ENCODE data around the gene CCDC117. TPM values are rescaled to one million over a fixed set of nuclear protein-coding genes. Genes with fewer than 3 reads are reported as not detected.
"Not testable (repeated sequence)": the region's sequence is repeated elsewhere in the genome, so short reads cannot be mapped to it uniquely, and the experiment has no call there.

The CCDC117 gene
- total RNA-seq, 2 donors from 2014 or later, result 40.9 TPM

GRCh38 chr22:28750471-28750881, 22.0 kb upstream of the CCDC117 start:
- H3K27ac Mint-ChIP-seq, result no peak overlapping the region
- H3K4me1 Mint-ChIP-seq, result no peaks in the 10 kb centered on the region
- no peaks in the 10 kb centered on the region for H3K9me3 Mint-ChIP-seq
- WGBS, 2 experiments (ENCODE audit: insufficient coverage in 1 of 2, insufficient read length in 1 of 2), result 99 to 100% methylated on average over 5 to 6 of the region's 6 CpGs
- no peaks in the 10 kb centered on the region for H3K27me3 Mint-ChIP-seq (ENCODE audit: insufficient read depth)
- no peaks in the 10 kb centered on the region for H3K4me1 ChIP-seq (ENCODE audit: control insufficient read depth, insufficient read depth, low read length)
- H3K9ac ChIP-seq (ENCODE audit: extremely low read depth, low read length, poor library complexity, severe bottlenecking), result no peak overlapping the region
- no peaks in the 10 kb centered on the region for H3K27me3 ChIP-seq (ENCODE audit: control insufficient read depth, insufficient read depth, low read length, poor library complexity, severe bottlenecking)
- TF ChIP-seq, protein P1, sequence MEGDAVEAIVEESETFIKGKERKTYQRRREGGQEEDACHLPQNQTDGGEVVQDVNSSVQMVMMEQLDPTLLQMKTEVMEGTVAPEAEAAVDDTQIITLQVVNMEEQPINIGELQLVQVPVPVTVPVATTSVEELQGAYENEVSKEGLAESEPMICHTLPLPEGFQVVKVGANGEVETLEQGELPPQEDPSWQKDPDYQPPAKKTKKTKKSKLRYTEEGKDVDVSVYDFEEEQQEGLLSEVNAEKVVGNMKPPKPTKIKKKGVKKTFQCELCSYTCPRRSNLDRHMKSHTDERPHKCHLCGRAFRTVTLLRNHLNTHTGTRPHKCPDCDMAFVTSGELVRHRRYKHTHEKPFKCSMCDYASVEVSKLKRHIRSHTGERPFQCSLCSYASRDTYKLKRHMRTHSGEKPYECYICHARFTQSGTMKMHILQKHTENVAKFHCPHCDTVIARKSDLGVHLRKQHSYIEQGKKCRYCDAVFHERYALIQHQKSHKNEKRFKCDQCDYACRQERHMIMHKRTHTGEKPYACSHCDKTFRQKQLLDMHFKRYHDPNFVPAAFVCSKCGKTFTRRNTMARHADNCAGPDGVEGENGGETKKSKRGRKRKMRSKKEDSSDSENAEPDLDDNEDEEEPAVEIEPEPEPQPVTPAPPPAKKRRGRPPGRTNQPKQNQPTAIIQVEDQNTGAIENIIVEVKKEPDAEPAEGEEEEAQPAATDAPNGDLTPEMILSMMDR (conservative IDR thresholded peaks at IDR 0.05), result no peak
- no peak overlapping the region for H3K27ac ChIP-seq (ENCODE audit: low read depth, low read length)
- H3K9me3 ChIP-seq (ENCODE audit: control insufficient read depth, low read length), result no peaks in the 10 kb centered on the region
- DNase-seq, result no peak
- peaks cover 52% of the 10 kb centered on the region for H3K36me3 ChIP-seq (ENCODE audit: control insufficient read depth, insufficient read depth, low read length)
- peaks cover 72% of the 10 kb centered on the region for H3K36me3 Mint-ChIP-seq (ENCODE audit: low read depth)
- H3K4me3 ChIP-seq (ENCODE audit: low read length), result no peak overlapping the region
- H3K4me3 Mint-ChIP-seq, result no peak overlapping the region

GRCh38 chr22:28754512-28754911, 18.0 kb upstream of the CCDC117 start:
- not testable (repeated sequence) for H3K9me3 ChIP-seq (ENCODE audit: control insufficient read depth, low read length)
- WGBS, 2 experiments (ENCODE audit: insufficient coverage in 1 of 2, insufficient read length in 1 of 2), result 90 to 96% methylated on average over 2 to 3 of the region's 3 CpGs

GRCh38 chr22:28759861-28760560, 12.5 kb upstream of the CCDC117 start:
- DNase-seq, result peak; percentile 68
- H3K27ac ChIP-seq (ENCODE audit: low read depth, low read length), result peak overlapping the region; percentile 52
- no peaks in the 10 kb centered on the region for H3K36me3 ChIP-seq (ENCODE audit: control insufficient read depth, insufficient read depth, low read length)
- no peak overlapping the region for H3K4me3 ChIP-seq (ENCODE audit: low read length)
- Mint-ChIP-seq H3K27me3 (ENCODE audit: insufficient read depth) (no peaks in the 10 kb centered on the region), H3K4me3 (peak overlapping the region; percentile 34), H3K36me3 (ENCODE audit: low read depth) (peaks cover 9% of the 10 kb centered on the region), H3K4me1 (peaks cover 11% of the 10 kb centered on the region), H3K9me3 (peaks cover 13% of the 10 kb centered on the region), H3K27ac (peak overlapping the region; percentile 83)
- H3K4me1 ChIP-seq (ENCODE audit: control insufficient read depth, insufficient read depth, low read length), result peaks cover 4% of the 10 kb centered on the region
- no peaks in the 10 kb centered on the region for H3K27me3 ChIP-seq (ENCODE audit: control insufficient read depth, insufficient read depth, low read length, poor library complexity, severe bottlenecking)
- H3K9ac ChIP-seq (ENCODE audit: extremely low read depth, low read length, poor library complexity, severe bottlenecking), result peak overlapping the region; percentile 20
- peaks cover 9% of the 10 kb centered on the region for H3K9me3 ChIP-seq (ENCODE audit: control insufficient read depth, low read length)
- TF ChIP-seq, protein P1 (conservative IDR thresholded peaks at IDR 0.05), result no peak
- 50% methylated on average over 3 of the region's 3 CpGs; no CpG with 5 or more reads in 1 of the 2 experiments for WGBS, 2 experiments (ENCODE audit: insufficient coverage in 1 of 2, insufficient read length in 1 of 2)

More at GRCh38 chr22:28754512-28754911, 18.0 kb upstream of the CCDC117 start:
- not testable (repeated sequence) for H3K27ac ChIP-seq (ENCODE audit: low read depth, low read length); H3K27me3 Mint-ChIP-seq (ENCODE audit: insufficient read depth); H3K27ac Mint-ChIP-seq; H3K4me1 Mint-ChIP-seq; H3K9ac ChIP-seq (ENCODE audit: extremely low read depth, low read length, poor library complexity, severe bottlenecking); H3K4me1 ChIP-seq (ENCODE audit: control insufficient read depth, insufficient read depth, low read length); H3K4me3 Mint-ChIP-seq; H3K27me3 ChIP-seq (ENCODE audit: control insufficient read depth, insufficient read depth, low read length, poor library complexity, severe bottlenecking); DNase-seq; H3K4me3 ChIP-seq (ENCODE audit: low read length)
- H3K36me3 ChIP-seq (ENCODE audit: control insufficient read depth, insufficient read depth, low read length), result peaks cover 20% of the 10 kb centered on the region
- Mint-ChIP-seq H3K9me3 (peaks cover 10% of the 10 kb centered on the region), H3K36me3 (ENCODE audit: low read depth) (peaks cover 45% of the 10 kb centered on the region)

Data from endodermal cell (in vitro differentiated cells).